H1 (cell line): ENCODE results near the gene SNX30. TPM values are rescaled to one million over a fixed set of nuclear protein-coding genes. Genes with fewer than 3 reads are reported as not detected.

ENCODE experiments used
- CTCF ChIA-PET: fragments of 300-600 bp; sonication (Branson Sonifier 250); formaldehyde crosslinking; loops from one replicate; lab custom pipeline; 2021; ENCODE audit not compliant: partially characterized antibody; lab: Charles Lee
- POLR2A ChIA-PET: fragments of 300-600 bp; sonication (Branson Sonifier 250); formaldehyde crosslinking; loops from one replicate; lab custom pipeline; 2021; ENCODE audit warnings: inconsistent platforms; ENCODE audit not compliant: partially characterized antibody; lab: Charles Lee
- DNase-seq, 2 experiments: peaks; one replicate each; pipeline versions ENCODE4 v3.0.0 to v3.0.0-alpha.2; 2010 to 2022; ENCODE audit warnings: low spot score in 2 of 2, low read depth in 1 of 2, mixed read lengths in 1 of 2
- FAIRE-seq: peaks from 2 replicates; lab custom pipeline; 2011; peaks lifted over from hg19 to GRCh38; lab: Jason Lieb, UNC
- H2AFZ ChIP-seq: 2 replicates; pipeline ENCODE4 v1.8.1; 2012; ENCODE audit warnings: low read length, inconsistent platforms
- H2AK5ac ChIP-seq: 2 replicates; pipeline ENCODE4 v1.6.1; 2013; ENCODE audit warnings: low read depth, low read length
- H2BK120ac ChIP-seq: replicated peaks from 2 replicates; pipeline ENCODE3; 2013; ENCODE audit warnings: low read depth, low read length, inconsistent platforms
- H2BK12ac ChIP-seq: 2 replicates; pipeline ENCODE4 v1.6.1; 2013; ENCODE audit warnings: low read depth, low read length
- H2BK15ac ChIP-seq: 2 replicates; pipeline ENCODE4 v1.6.1; 2013; ENCODE audit warnings: low read length
- H2BK20ac ChIP-seq: 2 replicates; pipeline ENCODE4 v1.6.1; 2013; ENCODE audit warnings: low read length
- H2BK5ac ChIP-seq: 2 replicates; pipeline ENCODE4 v1.6.1; 2013; ENCODE audit warnings: low read depth, low read length
- H3K14ac ChIP-seq: 2 replicates; pipeline ENCODE4 v1.6.1; 2013; ENCODE audit warnings: inconsistent platforms; ENCODE audit not compliant: insufficient read length
- H3K18ac ChIP-seq: 2 replicates; pipeline ENCODE4 v1.6.1; 2013; ENCODE audit warnings: low read length; ENCODE audit errors: extremely low read depth
- H3K23ac ChIP-seq: 2 replicates; pipeline ENCODE4 v1.6.1; 2013; ENCODE audit warnings: inconsistent platforms; ENCODE audit not compliant: insufficient read length
- H3K23me2 ChIP-seq: 2 replicates; pipeline ENCODE4 v1.6.1; 2013; ENCODE audit warnings: low read depth, low read length
- H3K27ac ChIP-seq: 2 replicates; pipeline ENCODE4 v1.6.1; 2011; ENCODE audit warnings: low read depth, low read length, inconsistent platforms
- H3K27me3 ChIP-seq, 4 experiments: replicated peaks in 1 of 4; 1 replicate in 1 of 4; 2 replicates in 3 of 4; pipeline versions ENCODE4 v1.6.1 to v1.8.1; 2011 to 2013; ENCODE audit warnings: low read length in 3 of 4, mild to moderate bottlenecking in 3 of 4, inconsistent platforms in 2 of 4, mixed read lengths in 2 of 4, moderate library complexity in 1 of 4; ENCODE audit not compliant: control insufficient read depth in 3 of 4, insufficient read depth in 3 of 4; ENCODE audit errors: extremely low read depth in 1 of 4
- H3K36me3 ChIP-seq, 4 experiments: 2 replicates each; pipeline versions ENCODE4 v1.6.1 to v1.8.1; 2011 to 2013; ENCODE audit warnings: mild to moderate bottlenecking in 4 of 4, low read length in 3 of 4, moderate library complexity in 2 of 4, control low read depth in 1 of 4, inconsistent platforms in 1 of 4; ENCODE audit not compliant: insufficient read depth in 4 of 4, control insufficient read depth in 2 of 4
- H3K4ac ChIP-seq: replicated peaks from 2 replicates; pipeline ENCODE3; 2013; ENCODE audit warnings: low read length, low read depth, mixed read lengths, inconsistent platforms; ENCODE audit not compliant: insufficient read length
- H3K4me1 ChIP-seq, 4 experiments: replicated peaks in 1 of 4; 1 replicate in 1 of 4; 2 replicates in 3 of 4; pipeline versions ENCODE4 v1.6.1 to v1.8.1; 2011 to 2013; ENCODE audit warnings: low read length in 3 of 4, inconsistent platforms in 2 of 4, mixed read lengths in 1 of 4; ENCODE audit not compliant: insufficient read depth in 4 of 4, control insufficient read depth in 3 of 4
- H3K4me2 ChIP-seq, 2 experiments: 2 replicates each; pipeline versions ENCODE4 v1.6.1 to v1.8.1; 2011 to 2013; ENCODE audit warnings: low read depth in 2 of 2, low read length in 2 of 2, control low read depth in 1 of 2, inconsistent platforms in 1 of 2, mild to moderate bottlenecking in 1 of 2; ENCODE audit not compliant: insufficient read depth in 1 of 2
- H3K4me3 ChIP-seq, 4 experiments: fragments of 200-600, 300-600 bp in 1 of 4; sonication (generic), shearing (Covaris generic), sonication (Bioruptor Twin) in 1 of 4; 2 replicates each; pipeline versions ENCODE4 v1.5.1 to v1.8.1; 2011 to 2016; ENCODE audit warnings: low read length in 4 of 4, low read depth in 3 of 4, control low read depth in 2 of 4, inconsistent platforms in 2 of 4, mild to moderate bottlenecking in 2 of 4, mixed read lengths in 1 of 4, moderate library complexity in 1 of 4; ENCODE audit not compliant: insufficient read depth in 2 of 4; ENCODE audit errors: extremely low read depth in 1 of 4
- H3K56ac ChIP-seq: replicated peaks from 2 replicates; pipeline ENCODE3; 2013; ENCODE audit warnings: low read depth, mild to moderate bottlenecking, mixed read lengths, low read length, inconsistent platforms; ENCODE audit not compliant: insufficient read length
- H3K79me1 ChIP-seq: 2 replicates; pipeline ENCODE4 v1.6.1; 2013; ENCODE audit warnings: low read depth, low read length, control low read depth
- H3K79me2 ChIP-seq, 2 experiments: 2 replicates each; pipeline versions ENCODE4 v1.6.1 to v1.8.1; 2012 to 2013; ENCODE audit warnings: low read length in 2 of 2, mild to moderate bottlenecking in 2 of 2, inconsistent platforms in 1 of 2; ENCODE audit not compliant: insufficient read depth in 2 of 2, control insufficient read depth in 1 of 2
- H3K9ac ChIP-seq, 4 experiments: replicated peaks in 1 of 4; 1 replicate in 1 of 4; 2 replicates in 3 of 4; pipeline versions ENCODE4 v1.6.1 to v1.8.1; 2011 to 2013; ENCODE audit warnings: low read depth in 3 of 4, low read length in 3 of 4, control low read depth in 2 of 4, mild to moderate bottlenecking in 2 of 4, moderate library complexity in 2 of 4, inconsistent platforms in 1 of 4; ENCODE audit errors: extremely low read depth in 1 of 4
- H3K9me3 ChIP-seq, 2 experiments: 2 replicates each; pipeline versions ENCODE4 v1.6.1 to v1.8.1; 2012 to 2013; ENCODE audit warnings: mild to moderate bottlenecking in 2 of 2, moderate library complexity in 2 of 2, control low read depth in 1 of 2, inconsistent platforms in 1 of 2, low read depth in 1 of 2, low read length in 1 of 2, mixed read lengths in 1 of 2; ENCODE audit not compliant: insufficient read depth in 2 of 2
- H4K20me1 ChIP-seq, 2 experiments: replicated peaks in 1 of 2; 2 replicates each; pipeline versions ENCODE3 to v1.8.1; 2011 to 2013; ENCODE audit warnings: inconsistent platforms in 2 of 2, low read length in 2 of 2, mild to moderate bottlenecking in 1 of 2; ENCODE audit not compliant: insufficient read depth in 2 of 2, control insufficient read depth in 1 of 2
- H4K5ac ChIP-seq: 2 replicates; pipeline ENCODE4 v1.6.1; 2013; ENCODE audit warnings: low read length, low read depth, mixed read lengths, inconsistent platforms; ENCODE audit not compliant: insufficient read length
- H4K8ac ChIP-seq: 2 replicates; pipeline ENCODE4 v1.8.0; 2013; ENCODE audit warnings: mild to moderate bottlenecking, moderate library complexity, low read length, inconsistent platforms; ENCODE audit not compliant: insufficient read depth; ENCODE audit errors: extremely low read depth
- H4K91ac ChIP-seq: replicated peaks from 2 replicates; pipeline ENCODE3; 2013; ENCODE audit warnings: low read length, mixed read lengths, inconsistent platforms; ENCODE audit not compliant: insufficient read length
- POLR2A ChIP-seq, 2 experiments: IDR thresholded peaks; 1 replicate in 1 of 2; 2 replicates in 1 of 2; pipeline ENCODE4 v1.6.1; 2011; ENCODE audit warnings: low read depth in 2 of 2, low read length in 2 of 2, mild to moderate bottlenecking in 2 of 2; ENCODE audit errors: control extremely low read depth in 1 of 2
- WGBS, 2 experiments: shearing (Covaris generic) in 1 of 2; methylation state at CpG; one replicate each; pipeline versions ENCODE4 v1.1.6 to v1.1.7; 2013 to 2015; ENCODE audit warnings: low lambda C conversion rate in 2 of 2, mixed read lengths in 2 of 2, inconsistent platforms in 1 of 2, low coverage in 1 of 2, missing lambda C conversion rate in 1 of 2; ENCODE audit not compliant: insufficient replicate concordance in 2 of 2, insufficient coverage in 1 of 2, insufficient read length in 1 of 2; ENCODE audit errors: extremely low coverage in 1 of 2, missing lambda C conversion rate in 1 of 2; 5-methylcytosine and 5-hydroxymethylcytosine counted together
- polyA plus RNA-seq, 7 experiments: library from polyadenylated mRNA; depleted of rRNA in 3 of 7; stranded (reverse) in 5 of 7; unstranded in 2 of 7; fragments of >200 nt in 5 of 7; fragments of 200-250 nt in 2 of 7; gene quantifications; 1 replicate in 5 of 7; 2 replicates in 1 of 7; 4 replicates in 1 of 7; pipeline versions ENCODE4 v1.2.1 to v1.2.3, GENCODE V29; 2011 to 2013; ENCODE audit warnings: missing spikeins in 2 of 7, mixed read lengths in 2 of 7
- total RNA-seq: library from RNA; stranded (reverse); fragmentation: NEBNext Ultra II Directional; extraction: Animal tissue kit (Norgen Biotek cat#: 25700); gene quantifications from 2 replicates; pipeline ENCODE4 v1.2.1, GENCODE V29; 2021

Gene SNX30
- total and polyA plus RNA-seq, 2 of the 8 experiments (the other 6 are each of a cell fraction or from before 2014, with no cell fraction given): 4.0 to 12.2 TPM

GRCh38 chr9:112858625-112859147 is 108.1 kb downstream of the SNX30 start:
- H3K36me3 ChIP-seq: no peaks in the 10 kb centered on the region
- H2AFZ ChIP-seq: no peak overlapping the region
- H2BK20ac ChIP-seq: no peak overlapping the region
- H3K4me1 ChIP-seq: no peaks in the 10 kb centered on the region
- no peak overlapping the region for H4K8ac ChIP-seq
- no peaks in the 10 kb centered on the region for H3K79me2 ChIP-seq
- CTCF ChIA-PET: interaction anchor here (0.7 to 6.0 kb wide), 4 partner anchors 10 to 34 kb away, joined by 3 to 51 read pairs (median 4); no protein-coding TSS in a partner anchor
- 76% methylated on average over 6 of the region's 6 CpGs; no CpG with 5 or more reads in 1 of the 2 experiments for WGBS, 2 experiments
- peaks cover 0 to 5% of the 10 kb centered on the region in 2 experiments for H4K20me1 ChIP-seq
- no peak overlapping the region for H4K5ac ChIP-seq
- no peak overlapping the region for H3K4ac ChIP-seq
- H3K23ac ChIP-seq: no peak overlapping the region
- H4K91ac ChIP-seq: no peak overlapping the region
- H3K27me3 ChIP-seq: no peaks in the 10 kb centered on the region
- H2AK5ac ChIP-seq: no peak overlapping the region
- H3K9ac ChIP-seq: no peak overlapping the region
- no peaks in the 10 kb centered on the region for H3K9me3 ChIP-seq
- H2BK15ac ChIP-seq: no peak overlapping the region
- no peak overlapping the region for H2BK12ac ChIP-seq
- no peak overlapping the region for H2BK5ac ChIP-seq
- POLR2A ChIA-PET: no interaction called here
- no peaks in the 10 kb centered on the region; the same call in 1 of the 2 replicates for H3K23me2 ChIP-seq
- TF ChIP-seq POLR2A (IDR thresholded peaks at IDR 0.05; ENCODE audit: control extremely low read depth in 1 of 2, low read depth in 2 of 2, low read length in 2 of 2): no peak
- TF ChIP-seq, all 59 proteins: peak for 0
- Histone ChIP-seq H3K56ac (no peak overlapping the region), H3K14ac (no peak overlapping the region), H3K18ac (no peak overlapping the region), H3K4me2 (no peak overlapping the region), H2BK120ac (no peak overlapping the region), H3K79me1 (peaks cover 2% of the 10 kb centered on the region; the same call in 1 of the 2 replicates), H3K4me3 (no peak overlapping the region), H3K27ac (no peak overlapping the region)
- FAIRE-seq: no peak
- no peak for DNase-seq
